HG02678 (cell line): ENCODE results near the gene MGAT3.
A peak's percentile ranks its signal among the peaks of the same experiment; 100 is the strongest.
"Not testable (repeated sequence)": the region's sequence is repeated elsewhere in the genome, so short reads cannot be mapped to it uniquely, and the experiment has no call there.

Experiments
- ATAC-seq: cut with Tn5 transposase; IDR thresholded peaks from one replicate; pipeline ENCODE4 v1.9.1; 2021; ENCODE audit warnings: mild to moderate bottlenecking, moderate library complexity; ENCODE audit not compliant: unreplicated experiment

The MGAT3 gene

DNA sequence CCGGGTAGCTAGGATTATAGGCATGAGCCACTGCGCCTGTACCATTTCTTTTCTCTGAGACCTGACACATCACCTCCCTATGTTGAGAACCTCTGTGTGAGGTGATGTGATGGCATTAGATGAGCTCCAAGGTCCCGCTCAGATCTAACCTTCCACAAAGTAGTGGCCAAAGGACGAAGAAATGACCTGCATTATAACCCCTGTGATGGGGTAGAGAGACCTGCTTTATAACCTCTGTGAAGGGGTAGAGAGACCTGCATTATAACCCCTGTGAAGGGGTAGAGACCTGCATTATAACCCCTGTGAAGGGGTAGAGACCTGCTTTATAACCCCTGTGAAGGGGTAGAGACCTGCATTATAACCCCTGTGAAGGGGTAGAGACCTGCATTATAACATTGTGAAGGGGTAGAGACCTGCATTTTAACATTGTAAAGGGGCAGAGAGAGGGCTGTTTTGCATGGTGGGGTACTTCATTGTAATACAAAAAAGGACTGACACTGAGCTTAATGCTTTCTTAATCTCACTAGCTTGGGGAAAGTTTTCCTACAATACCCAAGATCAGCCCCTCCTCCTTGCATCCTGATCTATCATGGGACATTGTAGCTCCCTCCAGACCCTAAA lies 53.8 kb downstream of the MGAT3 start:
- no peak for ATAC-seq

DNA sequence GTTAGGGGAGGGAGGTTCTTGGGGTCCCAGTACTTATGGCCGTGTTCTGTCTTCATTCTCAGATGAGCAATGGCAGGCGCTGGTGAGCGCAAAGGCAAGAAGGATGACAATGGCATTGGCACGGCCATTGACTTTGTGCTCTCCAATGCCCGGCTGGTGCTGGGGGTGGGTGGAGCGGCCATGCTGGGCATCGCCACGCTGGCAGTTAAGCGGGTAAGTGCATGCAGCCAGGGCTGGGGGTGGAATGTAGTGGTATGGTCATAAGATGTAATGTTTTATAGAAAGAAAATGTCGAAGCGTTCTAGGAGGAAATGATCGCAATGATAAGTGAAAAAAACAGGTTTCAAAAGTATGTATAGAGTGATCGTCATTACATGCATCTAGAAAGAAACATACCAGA lies 54.4 kb downstream of the MGAT3 start:
- ATAC-seq, result no peak

DNA sequence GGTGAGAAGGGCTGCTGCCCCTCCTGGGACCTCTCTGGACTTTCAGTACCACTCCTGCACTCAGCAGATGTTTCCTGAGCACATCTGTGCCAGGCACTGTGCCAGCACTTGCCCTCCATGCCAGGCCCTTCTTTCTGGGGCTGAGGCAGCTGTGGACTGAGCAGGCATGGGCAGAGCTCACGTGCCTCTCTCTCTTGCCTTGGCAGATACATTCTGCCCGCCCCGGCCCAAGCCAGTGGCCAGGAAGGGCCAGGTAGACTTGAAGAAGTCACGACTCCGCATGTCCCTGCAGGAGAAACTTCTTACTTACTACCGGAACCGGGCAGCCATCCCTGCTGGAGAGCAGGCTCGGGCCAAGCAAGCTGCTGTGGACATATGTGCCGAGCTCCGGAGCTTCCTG lies 55.2 kb downstream of the MGAT3 start:
- ATAC-seq, result no peak

DNA sequence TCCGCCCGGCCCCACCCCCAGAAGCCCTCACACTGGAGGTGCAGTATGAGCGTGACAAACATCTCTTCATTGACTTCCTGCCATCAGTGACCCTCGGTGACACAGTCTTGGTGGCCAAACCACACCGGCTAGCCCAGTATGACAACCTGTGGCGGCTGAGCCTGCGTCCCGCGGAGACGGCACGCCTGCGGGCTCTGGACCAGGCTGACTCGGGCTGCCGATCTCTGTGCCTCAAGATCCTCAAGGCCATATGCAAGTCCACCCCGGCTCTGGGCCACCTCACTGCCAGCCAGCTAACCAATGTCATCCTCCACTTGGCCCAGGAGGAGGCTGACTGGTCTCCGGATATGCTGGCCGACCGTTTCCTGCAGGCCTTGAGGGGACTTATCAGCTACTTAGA lies 57.0 kb downstream of the MGAT3 start:
- no peak for ATAC-seq

DNA sequence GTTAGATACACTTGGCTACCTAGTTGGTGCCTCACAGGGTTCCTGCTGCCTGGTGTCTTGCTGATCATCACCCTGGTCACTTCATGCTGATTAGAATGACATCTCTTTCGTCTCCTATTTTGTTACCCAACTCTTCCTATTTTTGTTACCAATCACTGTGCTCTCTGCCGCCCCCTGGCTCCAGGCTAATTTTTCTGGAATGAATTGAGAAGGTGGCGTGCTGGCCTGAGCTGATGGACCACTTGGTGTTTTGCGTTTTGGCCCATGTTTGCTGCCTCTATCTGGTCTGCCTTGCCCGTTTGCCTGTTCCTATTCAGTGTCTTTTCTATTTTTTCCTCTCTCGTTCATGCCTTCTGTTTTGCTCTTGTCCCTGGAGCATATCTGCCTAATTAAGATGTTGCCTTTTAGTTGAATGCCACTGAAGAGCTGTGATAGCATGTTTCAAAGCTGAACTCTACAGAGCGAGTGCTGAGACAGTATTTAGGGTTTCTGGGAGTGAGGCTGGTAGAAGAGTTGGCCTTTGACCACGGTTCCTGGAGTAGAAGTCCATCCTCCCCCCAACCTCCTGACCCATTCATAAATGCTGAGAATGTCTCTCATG lies 57.7 kb downstream of the MGAT3 start:
- ATAC-seq, result no peak

DNA sequence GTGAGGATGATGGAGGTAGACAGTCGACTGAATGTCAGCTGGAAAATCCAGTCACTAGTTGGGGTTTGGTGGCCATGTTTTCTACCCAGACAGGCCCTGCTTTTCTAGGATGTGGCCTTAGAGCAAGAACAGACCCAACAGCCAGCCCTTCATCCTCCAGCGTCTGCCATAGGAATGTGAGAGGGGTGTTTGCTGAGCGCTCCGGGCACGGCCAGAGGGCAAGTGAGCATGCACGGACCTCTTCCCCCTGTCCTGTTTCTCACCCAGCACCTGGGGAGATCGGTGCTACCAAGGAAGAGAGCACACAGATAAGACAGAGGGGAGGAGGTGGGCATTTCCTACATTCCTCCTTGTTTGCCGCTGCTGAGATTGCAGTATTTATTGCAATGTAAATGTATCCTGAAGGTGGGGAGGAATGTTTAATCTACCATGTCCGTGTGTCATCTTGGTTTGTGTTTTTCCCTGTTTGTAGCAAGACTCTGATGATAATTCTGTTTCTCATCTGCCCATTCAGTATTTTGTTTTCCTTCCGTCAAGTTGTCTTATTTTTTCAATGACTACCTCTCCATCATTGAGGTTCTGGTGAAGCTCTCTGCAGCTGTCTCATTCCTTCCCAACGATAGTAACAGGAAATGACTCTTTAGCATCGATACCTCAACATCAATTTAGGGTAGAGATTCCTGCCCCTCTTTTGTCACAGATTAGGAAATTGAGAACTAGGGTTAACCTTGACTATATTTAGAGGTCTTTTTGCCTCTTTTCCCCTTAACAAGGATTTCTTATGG lies 58.6 kb downstream of the MGAT3 start:
- ATAC-seq, result no peak

DNA sequence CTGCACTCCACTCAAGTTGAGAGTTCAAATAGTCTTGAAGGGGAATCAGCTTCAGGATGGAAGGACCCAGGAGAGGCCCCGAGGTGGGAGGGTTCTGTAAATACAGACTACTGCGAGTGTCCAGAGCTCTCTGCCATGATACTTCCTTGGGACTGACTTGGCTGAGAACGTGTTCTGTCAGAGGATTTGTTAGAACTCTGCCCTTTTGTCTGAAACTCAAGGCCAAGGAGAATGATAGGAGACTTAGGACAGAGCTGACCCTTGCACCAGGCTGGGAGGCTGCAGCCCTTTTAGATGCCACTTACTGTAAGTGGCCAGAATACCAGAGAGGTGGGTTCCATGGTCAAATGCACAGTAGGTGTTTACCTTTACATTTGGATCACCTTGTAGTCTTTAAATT lies 60.7 kb downstream of the MGAT3 start:
- ATAC-seq, result no peak

DNA sequence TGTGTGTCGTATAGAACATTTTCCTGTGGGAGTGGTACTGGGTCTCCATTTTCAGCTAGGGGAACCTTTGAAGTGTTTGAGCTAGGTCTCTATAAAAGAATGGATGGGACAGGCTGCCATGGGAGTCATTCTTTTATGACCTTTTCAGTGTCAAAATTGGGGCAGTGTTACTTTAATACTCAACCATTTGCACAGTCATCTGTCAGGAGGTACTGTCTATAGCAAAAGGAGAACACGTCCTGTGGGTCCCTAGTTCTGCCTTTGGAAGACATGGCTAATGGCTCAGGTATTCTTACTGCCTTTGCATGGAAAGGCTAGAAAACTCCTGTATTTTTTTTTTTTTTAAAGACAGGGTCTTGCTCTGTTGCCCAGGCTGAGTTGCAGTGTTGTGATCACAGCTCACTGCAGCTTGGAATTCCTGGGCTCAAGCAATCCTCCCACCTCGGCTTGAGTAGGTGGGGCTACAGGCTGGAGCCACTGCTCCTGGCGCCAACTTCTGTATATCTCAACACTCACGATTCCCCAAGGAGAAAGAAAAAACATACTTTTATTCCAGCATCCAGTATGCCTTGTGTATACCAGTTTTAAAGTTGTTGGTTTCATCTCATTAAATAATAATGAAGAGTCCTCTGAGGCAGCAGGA lies 61.5 kb downstream of the MGAT3 start:
- ATAC-seq, result no peak

DNA sequence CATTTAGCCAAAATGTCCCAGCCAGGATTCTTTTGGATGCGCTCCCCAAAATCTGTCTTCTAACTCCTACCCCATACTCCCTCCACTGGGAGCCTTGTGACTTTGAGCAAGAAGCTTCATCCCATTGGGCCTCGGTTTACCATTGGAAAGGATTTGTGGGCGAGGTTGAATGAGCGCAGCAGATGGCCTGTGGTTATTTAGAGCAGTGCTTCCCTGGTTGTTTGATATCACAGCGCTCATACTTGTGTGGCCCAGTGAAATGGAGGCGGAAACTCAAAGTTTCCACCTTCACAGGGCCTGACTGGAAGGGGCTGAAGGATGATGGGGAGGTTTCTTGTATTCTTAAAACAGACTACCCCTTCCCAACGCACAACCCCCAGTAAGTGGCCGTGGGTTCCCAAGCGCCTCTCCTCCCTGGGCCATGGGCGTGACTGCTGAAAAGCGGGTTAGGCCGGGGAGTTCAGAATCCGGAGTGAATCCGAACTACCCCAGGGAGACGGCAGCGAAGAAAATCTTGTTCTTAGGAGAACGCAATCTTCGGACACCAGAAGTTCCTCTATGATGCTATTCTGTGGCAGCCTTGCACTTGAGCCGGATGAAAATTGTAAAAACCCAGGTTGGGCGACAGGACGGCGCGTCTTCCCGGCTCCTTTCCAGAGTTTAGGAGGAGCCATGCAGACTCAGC lies 62.3 kb downstream of the MGAT3 start:
- no peak for ATAC-seq

DNA sequence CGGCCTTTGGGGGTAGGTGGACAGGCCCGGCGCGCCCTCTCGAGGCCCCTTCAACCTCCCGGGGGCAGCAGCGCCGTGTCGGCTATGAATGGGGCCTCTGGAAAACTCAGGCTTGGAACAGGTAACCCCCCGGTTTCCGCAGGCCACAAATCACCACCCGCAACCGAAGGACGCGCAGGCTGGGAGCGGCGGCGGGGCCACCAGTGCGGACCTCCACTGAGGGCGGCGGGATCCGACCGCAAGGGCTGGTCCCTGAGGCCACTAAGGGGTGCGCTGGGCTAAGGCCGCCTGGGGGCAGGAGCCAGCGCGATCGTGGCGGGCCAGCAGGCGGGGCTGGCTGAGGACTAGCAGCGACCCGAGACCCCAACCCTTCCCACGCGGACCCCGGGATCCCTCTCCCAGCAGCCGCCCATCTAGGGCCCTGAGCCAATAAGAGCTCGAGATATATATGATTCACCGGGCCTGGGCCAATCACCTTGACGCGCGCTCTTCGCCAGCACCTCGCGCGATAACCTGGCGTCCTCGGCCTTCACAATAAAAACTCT lies 62.9 kb downstream of the MGAT3 start:
- ATAC-seq, result peak; percentile 78

DNA sequence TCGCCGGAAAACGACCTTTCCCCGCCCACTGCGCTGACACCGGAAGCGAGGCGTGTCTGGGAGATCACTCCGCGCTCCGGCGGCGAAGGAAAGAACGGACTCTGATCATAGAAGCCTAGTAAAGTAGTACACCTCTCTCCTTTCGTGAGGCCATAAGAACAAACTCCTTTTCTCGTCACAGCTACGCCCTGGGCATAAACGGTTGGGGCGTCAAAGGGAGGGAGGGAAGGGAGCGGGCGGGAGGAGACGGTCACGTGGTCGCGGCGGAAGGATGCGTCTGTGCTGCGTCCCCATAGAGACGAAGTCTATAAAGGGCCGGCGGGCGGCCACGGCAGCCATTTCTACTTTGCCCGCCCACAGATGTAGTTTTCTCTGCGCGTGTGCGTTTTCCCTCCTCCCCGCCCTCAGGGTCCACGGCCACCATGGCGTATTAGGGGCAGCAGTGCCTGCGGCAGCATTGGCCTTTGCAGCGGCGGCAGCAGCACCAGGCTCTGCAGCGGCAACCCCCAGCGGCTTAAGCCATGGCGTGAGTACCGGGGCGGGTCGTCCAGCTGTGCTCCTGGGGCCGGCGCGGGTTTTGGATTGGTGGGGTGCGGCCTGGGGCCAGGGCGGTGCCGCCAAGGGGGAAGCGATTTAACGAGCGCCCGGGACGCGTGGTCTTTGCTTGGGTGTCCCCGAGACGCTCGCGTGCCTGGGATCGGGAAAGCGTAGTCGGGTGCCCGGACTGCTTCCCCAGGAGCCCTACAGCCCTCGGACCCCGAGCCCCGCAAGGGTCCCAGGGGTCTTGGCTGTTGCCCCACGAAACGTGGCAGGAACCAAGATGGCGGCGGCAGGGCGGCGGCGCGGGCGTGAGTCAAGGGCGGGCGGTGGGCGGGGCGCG lies 63.7 kb downstream of the MGAT3 start, which contains the start of gene ATF4:
Gene ATF4, plus strand, starts transcription at position 337 of the 880 bp plus-strand sequence. CDS start 884 bp downstream, outside the sequence.
- ATAC-seq, result peak; percentile 64

DNA sequence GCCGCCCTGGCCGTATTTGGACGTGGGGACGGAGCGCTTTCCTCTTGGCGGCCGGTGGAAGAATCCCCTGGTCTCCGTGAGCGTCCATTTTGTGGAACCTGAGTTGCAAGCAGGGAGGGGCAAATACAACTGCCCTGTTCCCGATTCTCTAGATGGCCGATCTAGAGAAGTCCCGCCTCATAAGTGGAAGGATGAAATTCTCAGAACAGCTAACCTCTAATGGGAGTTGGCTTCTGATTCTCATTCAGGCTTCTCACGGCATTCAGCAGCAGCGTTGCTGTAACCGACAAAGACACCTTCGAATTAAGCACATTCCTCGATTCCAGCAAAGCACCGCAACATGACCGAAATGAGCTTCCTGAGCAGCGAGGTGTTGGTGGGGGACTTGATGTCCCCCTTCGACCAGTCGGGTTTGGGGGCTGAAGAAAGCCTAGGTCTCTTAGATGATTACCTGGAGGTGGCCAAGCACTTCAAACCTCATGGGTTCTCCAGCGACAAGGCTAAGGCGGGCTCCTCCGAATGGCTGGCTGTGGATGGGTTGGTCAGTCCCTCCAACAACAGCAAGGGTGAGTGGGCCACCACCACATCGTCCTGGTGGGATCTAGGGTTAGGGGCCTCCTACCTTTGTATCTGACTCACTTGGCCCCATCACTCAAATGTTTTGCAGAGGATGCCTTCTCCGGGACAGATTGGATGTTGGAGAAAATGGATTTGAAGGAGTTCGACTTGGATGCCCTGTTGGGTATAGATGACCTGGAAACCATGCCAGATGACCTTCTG lies 64.5 kb downstream of the MGAT3 start:
- ATAC-seq, result not testable (repeated sequence)

DNA sequence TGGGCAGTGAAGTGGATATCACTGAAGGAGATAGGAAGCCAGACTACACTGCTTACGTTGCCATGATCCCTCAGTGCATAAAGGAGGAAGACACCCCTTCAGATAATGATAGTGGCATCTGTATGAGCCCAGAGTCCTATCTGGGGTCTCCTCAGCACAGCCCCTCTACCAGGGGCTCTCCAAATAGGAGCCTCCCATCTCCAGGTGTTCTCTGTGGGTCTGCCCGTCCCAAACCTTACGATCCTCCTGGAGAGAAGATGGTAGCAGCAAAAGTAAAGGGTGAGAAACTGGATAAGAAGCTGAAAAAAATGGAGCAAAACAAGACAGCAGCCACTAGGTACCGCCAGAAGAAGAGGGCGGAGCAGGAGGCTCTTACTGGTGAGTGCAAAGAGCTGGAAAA lies 65.3 kb downstream of the MGAT3 start:
- ATAC-seq, result not testable (repeated sequence)

DNA sequence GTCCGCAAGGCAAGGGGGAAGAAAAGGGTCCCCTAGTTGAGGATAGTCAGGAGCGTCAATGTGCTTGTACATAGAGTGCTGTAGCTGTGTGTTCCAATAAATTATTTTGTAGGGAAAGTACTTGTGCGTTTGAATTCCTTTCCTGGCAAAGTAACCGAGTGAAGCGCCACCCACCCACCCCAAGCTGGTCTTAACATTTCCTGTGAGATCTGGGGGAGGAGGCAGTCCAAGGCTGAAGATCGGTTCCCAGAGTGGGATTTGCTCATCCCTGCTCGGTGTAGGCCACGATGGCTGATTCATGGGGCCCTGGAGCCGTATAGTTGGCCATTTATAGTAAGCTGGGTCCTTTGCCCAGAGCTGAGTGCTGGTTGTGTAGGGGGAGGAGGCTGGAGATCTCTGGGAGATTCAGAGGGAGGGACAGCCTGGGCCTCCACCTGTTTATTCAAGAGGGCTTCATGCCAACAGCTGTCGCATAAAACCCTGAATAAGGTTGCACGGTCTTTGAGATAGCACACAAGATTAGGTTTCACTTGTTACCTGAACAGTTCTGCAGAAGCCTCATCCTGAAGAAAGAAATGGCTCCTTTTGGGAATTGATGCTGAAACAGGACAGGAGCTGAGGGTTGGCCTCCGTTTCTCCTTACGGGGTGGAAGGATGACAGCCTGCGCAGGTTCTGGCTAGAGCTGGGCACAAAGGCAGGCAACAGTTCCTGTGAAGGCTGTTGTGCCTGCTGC lies 65.9 kb downstream of the MGAT3 start:
- ATAC-seq, result no peak

DNA sequence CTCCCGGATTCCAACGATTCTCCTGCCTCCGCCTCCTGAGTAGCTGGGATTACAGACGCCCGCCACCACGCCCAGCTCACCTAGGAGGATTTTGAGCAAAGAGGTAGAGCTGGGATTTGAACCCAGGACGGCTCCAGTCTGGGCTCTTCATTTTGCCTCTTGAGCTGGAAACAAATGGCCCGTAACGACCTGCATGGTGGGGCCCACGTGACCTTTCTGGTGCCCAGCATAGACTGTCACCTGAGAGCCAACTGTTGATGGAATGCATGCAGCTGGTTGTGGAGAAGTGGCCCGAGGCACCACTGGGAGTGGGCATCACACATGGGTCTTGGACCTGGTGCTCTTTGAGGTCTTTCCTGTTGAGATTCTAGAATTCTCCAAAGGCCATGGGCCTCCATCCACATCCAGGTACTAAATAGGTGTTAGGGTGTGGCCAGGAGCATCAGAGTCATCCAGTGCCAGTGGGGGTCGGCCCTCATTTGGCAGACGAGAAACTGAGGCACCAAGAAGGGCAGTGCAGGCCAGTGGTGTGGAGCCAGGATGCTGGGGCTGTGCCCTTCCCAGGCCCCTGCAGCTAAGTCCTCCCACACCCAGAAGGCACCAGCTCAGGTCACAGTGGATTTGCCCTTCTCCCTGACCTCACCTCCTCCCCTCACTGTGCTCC lies 67.4 kb downstream of the MGAT3 start:
- ATAC-seq, result no peak

DNA sequence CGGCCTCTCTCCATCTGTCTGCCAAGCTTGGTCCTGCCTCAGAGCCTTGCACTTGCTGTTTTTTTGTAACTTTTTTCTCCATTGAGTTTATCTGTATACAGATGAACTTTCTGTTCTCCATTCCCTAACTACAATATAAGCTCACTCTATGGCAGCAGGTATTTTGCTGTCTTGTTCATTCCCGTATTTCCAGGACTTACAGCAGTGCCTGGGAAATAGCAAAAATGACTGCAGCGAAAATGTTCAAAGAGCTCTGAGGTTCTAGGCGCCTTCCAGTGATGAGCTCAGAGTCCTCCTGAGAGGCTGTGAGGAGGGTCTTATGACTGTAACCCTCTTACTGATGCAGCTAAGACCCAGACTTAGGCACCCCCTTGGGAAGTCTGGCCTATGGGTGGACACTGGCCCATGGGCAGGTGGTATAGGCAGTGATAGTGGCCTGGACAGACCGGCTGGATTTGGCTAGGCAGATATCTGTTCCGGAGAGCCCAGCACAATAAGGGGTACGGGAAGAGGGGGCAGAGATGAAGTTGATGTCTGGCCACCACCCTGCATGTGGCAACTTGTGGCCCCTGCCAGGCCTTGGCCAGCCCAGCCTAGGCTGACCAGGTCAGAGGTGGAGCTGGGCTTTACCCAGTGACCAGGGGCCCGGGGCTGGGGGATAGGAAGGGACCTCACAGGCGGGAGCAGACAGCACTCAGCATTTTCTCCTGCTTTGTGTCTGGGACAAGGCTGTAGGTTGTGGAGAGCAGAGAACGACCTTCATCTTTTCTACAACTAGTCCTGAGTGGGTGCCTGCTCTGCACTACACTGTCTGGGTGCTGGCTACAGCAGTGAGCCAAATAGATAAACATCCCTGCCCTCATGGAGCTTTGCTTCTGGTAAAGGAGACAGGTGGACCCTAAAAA lies 68.2 kb downstream of the MGAT3 start:
- ATAC-seq, result no peak

DNA sequence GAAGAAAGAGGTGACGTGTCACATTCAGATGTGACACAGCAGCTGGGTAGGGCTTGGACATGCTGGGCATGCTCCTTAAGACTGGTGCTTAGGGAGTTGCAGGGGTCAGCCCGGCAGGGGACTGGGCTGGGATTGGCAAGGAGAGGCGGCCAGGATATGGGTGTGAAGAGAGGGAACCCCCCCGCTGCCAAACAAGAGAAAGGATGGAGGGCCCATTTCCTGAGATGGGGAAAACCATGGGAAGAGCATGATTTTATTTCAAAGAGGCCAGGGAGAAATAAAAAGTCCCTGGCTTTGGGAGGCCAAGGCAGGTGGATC lies 68.8 kb downstream of the MGAT3 start:
- no peak for ATAC-seq
